DOHH2 (cell line): ENCODE data around the gene PITPNC1.

Source experiments
- H3F3A ChIP-seq: fragments of 200-600 bp; sonication (generic), shearing (Covaris generic); 2 replicates; pipeline ENCODE4 v1.6.0; 2016; ENCODE audit warnings: antibody characterized with exemption, mild to moderate bottlenecking; ENCODE audit not compliant: control insufficient read depth, insufficient read depth
- H3K27ac ChIP-seq: fragments of 200-600 bp; sonication (generic); 2 replicates; pipeline ENCODE4 v1.5.1; 2014; ENCODE audit warnings: low read depth, mild to moderate bottlenecking, low read length, moderate library complexity
- H3K27me3 ChIP-seq: fragments of 200-600 bp; sonication (generic); 2 replicates; pipeline ENCODE4 v1.6.1; 2014; ENCODE audit warnings: mild to moderate bottlenecking, low read length, mixed read lengths; ENCODE audit not compliant: control insufficient read depth
- H3K36me3 ChIP-seq: fragments of 200-600 bp; sonication (generic); 2 replicates; pipeline ENCODE4 v1.6.1; 2014; ENCODE audit warnings: mild to moderate bottlenecking, low read length, moderate library complexity, mixed read lengths; ENCODE audit not compliant: control insufficient read depth
- H3K4me1 ChIP-seq: fragments of 200-600 bp; sonication (generic); 2 replicates; pipeline ENCODE4 v1.6.1; 2014; ENCODE audit warnings: mild to moderate bottlenecking, low read length, mixed read lengths; ENCODE audit not compliant: control insufficient read depth
- H3K4me2 ChIP-seq: fragments of 200-600 bp; sonication (generic); 2 replicates; pipeline ENCODE4 v1.6.0; 2014; ENCODE audit warnings: mild to moderate bottlenecking, low read length, moderate library complexity
- H3K4me3 ChIP-seq: fragments of 200-600 bp; sonication (generic); 2 replicates; pipeline ENCODE4 v1.5.1; 2014; ENCODE audit warnings: mild to moderate bottlenecking, low read length, mixed read lengths
- H3K79me2 ChIP-seq: fragments of 200-600 bp; sonication (generic); 2 replicates; pipeline ENCODE4 v1.6.1; 2014; ENCODE audit warnings: mild to moderate bottlenecking, low read length, mixed read lengths; ENCODE audit not compliant: control insufficient read depth
- H3K9me2 ChIP-seq: fragments of 200-600 bp; sonication (generic); replicated peaks from 2 replicates; pipeline ENCODE4 v1.6.1; 2014; ENCODE audit warnings: mild to moderate bottlenecking, low read length, mixed read lengths; ENCODE audit not compliant: control insufficient read depth
- H3K9me3 ChIP-seq: fragments of 200-600 bp; sonication (generic); 2 replicates; pipeline ENCODE4 v1.6.1; 2014; ENCODE audit warnings: antibody characterized with exemption, low read length, mixed read lengths; ENCODE audit not compliant: control insufficient read depth, insufficient read depth
- H4K20me1 ChIP-seq: fragments of 200-600 bp; sonication (generic); 2 replicates; pipeline ENCODE4 v1.6.0; 2014; ENCODE audit warnings: low read depth, mild to moderate bottlenecking, antibody characterized with exemption, low read length, moderate library complexity; ENCODE audit not compliant: control insufficient read depth, insufficient read depth
- CTCF ChIP-seq: fragments of 200-600 bp; sonication (generic); IDR thresholded peaks from one replicate; pipeline ENCODE4 v1.5.1; 2014; ENCODE audit warnings: antibody characterized with exemption, mild to moderate bottlenecking, low read depth, low read length; ENCODE audit not compliant: poor library complexity, severe bottlenecking
- EZH2phosphoT487 ChIP-seq: fragments of 200-600 bp; sonication (generic); IDR thresholded peaks from 2 replicates; pipeline ENCODE4 v1.6.1; 2017; ENCODE audit warnings: borderline replicate concordance, mild to moderate bottlenecking, antibody characterized with exemption, low read length, moderate library complexity, mixed read lengths

Gene PITPNC1

GRCh38 chr17:67574658-67575293 is 197.7 kb downstream of the PITPNC1 start:
- H3K9me2 ChIP-seq = no peaks in the 10 kb centered on the region
- H3F3A ChIP-seq = peaks cover 10% of the 10 kb centered on the region
- H3K27ac ChIP-seq = peak overlapping the region; percentile 90
- peaks cover 94% of the 10 kb centered on the region for H3K4me1 ChIP-seq
- no peaks in the 10 kb centered on the region for H3K27me3 ChIP-seq
- H3K4me3 ChIP-seq = peak overlapping the region; percentile 75
- H3K9me3 ChIP-seq = no peaks in the 10 kb centered on the region
- H3K4me2 ChIP-seq = peak overlapping the region; percentile 99
- no peaks in the 10 kb centered on the region for H3K36me3 ChIP-seq
- TF ChIP-seq EZH2phosphoT487 (no peak), CTCF (no peak)
- no peaks in the 10 kb centered on the region for H4K20me1 ChIP-seq
- H3K79me2 ChIP-seq = no peaks in the 10 kb centered on the region

GRCh38 chr17:67575325-67575724 is 198.2 kb downstream of the PITPNC1 start:
- peak overlapping the region; percentile 90 for H3K27ac ChIP-seq
- no peaks in the 10 kb centered on the region for H3K36me3 ChIP-seq
- H3K4me2 ChIP-seq = peak overlapping the region; percentile 99
- H3K9me3 ChIP-seq = no peaks in the 10 kb centered on the region
- no peaks in the 10 kb centered on the region for H3K79me2 ChIP-seq
- peaks cover 88% of the 10 kb centered on the region for H3K4me1 ChIP-seq
- no peak for TF ChIP-seq EZH2phosphoT487
- peak; percentile 50 for TF ChIP-seq CTCF
- no peaks in the 10 kb centered on the region for H3K27me3 ChIP-seq
- no peaks in the 10 kb centered on the region for H3K9me2 ChIP-seq
- H3F3A ChIP-seq = peaks cover 10% of the 10 kb centered on the region
- H4K20me1 ChIP-seq = no peaks in the 10 kb centered on the region
- H3K4me3 ChIP-seq = peak overlapping the region; percentile 75

GRCh38 chr17:67576471-67577115 is 199.5 kb downstream of the PITPNC1 start:
- H3K27ac ChIP-seq = peak overlapping the region; percentile 90
- no peaks in the 10 kb centered on the region for H3K9me2 ChIP-seq
- H3K4me3 ChIP-seq = peak overlapping the region; percentile 75
- peaks cover 79% of the 10 kb centered on the region for H3K4me1 ChIP-seq
- H3K4me2 ChIP-seq = peak overlapping the region; percentile 99
- H3F3A ChIP-seq = peaks cover 10% of the 10 kb centered on the region
- TF ChIP-seq EZH2phosphoT487 (no peak), CTCF (no peak)
- H3K9me3 ChIP-seq = no peaks in the 10 kb centered on the region
- no peaks in the 10 kb centered on the region for H3K27me3 ChIP-seq
- H4K20me1 ChIP-seq = no peaks in the 10 kb centered on the region
- H3K36me3 ChIP-seq = no peaks in the 10 kb centered on the region
- no peaks in the 10 kb centered on the region for H3K79me2 ChIP-seq
